Ascending aorta (tissue), 2 donors: ENCODE measurements around the gene GLTP. TPM values are rescaled to one million over a fixed set of nuclear protein-coding genes. Genes with fewer than 3 reads are reported as not detected.

Experiments
- DNase-seq, 2 donors: peaks; one replicate each; pipeline ENCODE4 v3.0.0-alpha.2; 2019; ENCODE audit warnings: low spot score in 2 of 2
- H3K27ac ChIP-seq, 2 donors: fragments of 200-600 bp; sonication (generic); one replicate each; pipeline ENCODE4 v1.5.1; 2016 to 2017; ENCODE audit warnings: mild to moderate bottlenecking in 1 of 2
- H3K27me3 ChIP-seq: fragments of 200-600 bp; sonication (generic); one replicate; pipeline ENCODE4 v1.5.1; 2017
- H3K36me3 ChIP-seq, 2 donors: fragments of 200-600 bp; sonication (generic); one replicate each; pipeline ENCODE4 v1.5.1; 2016
- H3K4me1 ChIP-seq, 2 donors: fragments of 200-600 bp; sonication (generic); one replicate each; pipeline ENCODE4 v1.5.1; 2016 to 2017; ENCODE audit warnings: mild to moderate bottlenecking in 1 of 2
- H3K4me3 ChIP-seq, 2 donors: fragments of 200-600 bp; sonication (generic); one replicate each; pipeline ENCODE4 v1.5.1; 2016 to 2017; ENCODE audit warnings: mild to moderate bottlenecking in 1 of 2
- H3K9me3 ChIP-seq, 2 donors: fragments of 200-600 bp; sonication (generic); one replicate each; pipeline ENCODE4 v1.5.1; 2016
- intact Hi-C: fragments of 100-400 bp; cut with DNase I; formaldehyde crosslinking; loops from one replicate; pipeline ENCODE4 v1.15.1; 2023
- total RNA-seq: library from RNA; depleted of rRNA; stranded (reverse); fragments of >200 nt; gene quantifications from one replicate; pipeline ENCODE4 v1.1.0, GENCODE V29; 2016
- TF ChIP-seq, protein P1 (sequence below), 3 experiments: fragments of 200-600 bp in 2 of 3; fragments of 450-650 bp in 1 of 3; sonication (generic) in 2 of 3; IDR thresholded peaks; one replicate each; pipeline ENCODE4 v1.5.1; 2016 to 2019; ENCODE audit warnings: antibody characterized with exemption in 3 of 3, mild to moderate bottlenecking in 1 of 3, moderate library complexity in 1 of 3

GLTP gene
- total RNA-seq, 1 donor from 2014 or later, result 105 TPM

DNA sequence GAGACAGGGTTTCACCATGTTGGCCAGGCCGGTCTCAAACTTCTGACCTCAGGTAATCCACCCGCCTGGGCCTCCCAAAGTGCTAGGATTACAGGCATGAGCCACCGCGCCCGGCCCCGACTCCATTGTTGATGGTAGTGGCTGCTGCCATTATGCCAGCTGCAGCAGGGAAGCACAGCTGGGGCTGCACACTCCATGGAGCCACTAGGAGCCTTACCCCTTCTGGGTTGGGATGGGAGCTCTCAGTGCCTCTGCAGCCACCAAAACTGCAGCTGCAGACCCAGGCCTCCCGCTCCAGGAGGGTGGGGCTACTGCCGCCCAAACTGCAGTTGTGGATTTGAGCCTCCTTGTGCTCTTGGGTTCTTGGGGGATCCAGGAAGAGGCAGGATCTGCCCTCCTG is 45.7 kb upstream of the GLTP start:
- TF ChIP-seq, protein P1, sequence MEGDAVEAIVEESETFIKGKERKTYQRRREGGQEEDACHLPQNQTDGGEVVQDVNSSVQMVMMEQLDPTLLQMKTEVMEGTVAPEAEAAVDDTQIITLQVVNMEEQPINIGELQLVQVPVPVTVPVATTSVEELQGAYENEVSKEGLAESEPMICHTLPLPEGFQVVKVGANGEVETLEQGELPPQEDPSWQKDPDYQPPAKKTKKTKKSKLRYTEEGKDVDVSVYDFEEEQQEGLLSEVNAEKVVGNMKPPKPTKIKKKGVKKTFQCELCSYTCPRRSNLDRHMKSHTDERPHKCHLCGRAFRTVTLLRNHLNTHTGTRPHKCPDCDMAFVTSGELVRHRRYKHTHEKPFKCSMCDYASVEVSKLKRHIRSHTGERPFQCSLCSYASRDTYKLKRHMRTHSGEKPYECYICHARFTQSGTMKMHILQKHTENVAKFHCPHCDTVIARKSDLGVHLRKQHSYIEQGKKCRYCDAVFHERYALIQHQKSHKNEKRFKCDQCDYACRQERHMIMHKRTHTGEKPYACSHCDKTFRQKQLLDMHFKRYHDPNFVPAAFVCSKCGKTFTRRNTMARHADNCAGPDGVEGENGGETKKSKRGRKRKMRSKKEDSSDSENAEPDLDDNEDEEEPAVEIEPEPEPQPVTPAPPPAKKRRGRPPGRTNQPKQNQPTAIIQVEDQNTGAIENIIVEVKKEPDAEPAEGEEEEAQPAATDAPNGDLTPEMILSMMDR (IDR thresholded peaks at IDR 0.05), result no peak
- Histone ChIP-seq H3K4me1 (no peaks in the 10 kb centered on the region), H3K9me3 (no peaks in the 10 kb centered on the region), H3K36me3 (peaks cover 17 to 35% of the 10 kb centered on the region in 2 donors), H3K27me3 (no peaks in the 10 kb centered on the region), H3K4me3 (no peak overlapping the region), H3K27ac (no peak overlapping the region)
- no peak for DNase-seq
- intact Hi-C loops, result no loop called here

DNA sequence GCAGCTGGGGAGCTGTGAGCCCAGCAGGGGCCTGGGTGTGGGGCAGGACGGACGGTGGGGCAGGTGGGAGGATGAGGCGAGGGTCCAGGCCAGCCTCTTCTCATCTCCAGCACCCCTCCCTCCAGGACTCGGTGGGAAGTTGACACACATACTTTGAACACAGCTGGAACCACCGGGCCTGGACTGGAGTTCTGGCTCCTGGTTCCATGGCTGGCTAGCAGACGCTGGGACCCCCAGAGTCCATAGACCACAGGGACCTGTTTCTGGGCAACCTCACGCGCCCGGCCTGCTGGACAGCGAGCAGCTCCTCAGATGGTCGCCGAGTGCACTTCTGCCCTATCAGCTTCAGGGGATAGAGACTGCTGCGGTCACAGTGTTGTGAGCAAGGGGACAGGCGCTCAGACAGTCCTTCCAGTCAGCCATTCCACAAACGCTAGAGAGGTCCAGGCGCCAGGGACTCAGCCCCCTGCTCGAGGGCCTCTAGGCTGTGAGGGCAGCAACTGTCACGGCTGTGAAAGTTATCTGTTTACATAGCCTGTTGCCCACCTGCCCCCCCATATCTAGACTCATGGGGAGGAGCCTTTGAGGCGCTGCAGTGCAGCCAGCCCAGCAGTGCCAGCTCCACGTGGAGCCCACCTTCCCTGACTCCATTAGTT is 45.0 kb upstream of the GLTP start:
- Histone ChIP-seq H3K27me3 (no peaks in the 10 kb centered on the region), H3K9me3 (no peaks in the 10 kb centered on the region), H3K4me3 (no peak overlapping the region), H3K27ac (no peak overlapping the region), H3K4me1 (no peaks in the 10 kb centered on the region), H3K36me3 (peaks cover 20 to 35% of the 10 kb centered on the region in 2 donors)
- no peak for DNase-seq
- intact Hi-C loops, result no loop called here
- TF ChIP-seq, protein P1 (IDR thresholded peaks at IDR 0.05), result no peak

DNA sequence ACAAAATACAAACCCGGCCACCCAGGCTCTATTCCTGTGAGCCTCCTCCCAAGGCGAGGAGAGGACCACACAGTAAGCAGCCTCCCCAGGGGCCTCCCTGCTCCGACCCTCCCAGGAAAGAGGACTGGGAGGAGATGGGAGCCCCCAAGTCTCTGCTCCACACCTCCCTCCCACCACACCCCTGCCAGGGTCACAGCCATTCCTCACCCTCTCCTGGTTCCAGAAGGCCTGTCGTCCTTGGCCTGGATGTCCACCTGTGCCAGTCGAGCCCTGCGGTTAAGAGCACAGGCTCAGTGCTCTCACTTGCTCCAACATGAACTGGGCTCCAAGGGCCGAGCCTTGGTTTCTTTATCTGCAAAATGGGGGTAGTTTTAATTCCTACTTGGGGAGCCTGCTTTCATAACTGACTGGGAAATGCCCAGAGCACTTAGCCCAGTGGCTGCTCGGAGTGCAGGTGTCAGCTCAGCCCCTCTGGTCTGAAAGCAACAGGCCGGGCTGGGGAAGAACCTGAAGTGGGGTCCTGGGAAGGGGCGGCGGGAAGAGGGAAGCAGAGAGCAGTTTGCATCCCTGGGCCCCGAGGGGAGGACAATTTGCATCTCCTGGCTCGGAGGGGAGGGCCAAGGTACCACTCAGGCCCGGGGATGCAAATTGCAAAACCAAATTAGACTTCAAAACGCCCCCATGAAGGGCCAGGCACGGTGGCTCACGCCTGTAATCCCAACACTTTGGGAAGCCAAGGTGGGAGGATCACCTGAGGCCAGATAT is 43.3 kb upstream of the GLTP start:
- TF ChIP-seq, protein P1 (IDR thresholded peaks at IDR 0.05), result no peak
- DNase-seq, result no peak
- no peak overlapping the region for H3K27ac ChIP-seq
- H3K4me1 ChIP-seq, result no peaks in the 10 kb centered on the region
- no peak overlapping the region for H3K4me3 ChIP-seq
- intact Hi-C loops, result no loop called here
- peaks cover 28 to 36% of the 10 kb centered on the region in 2 donors for H3K36me3 ChIP-seq
- H3K9me3 ChIP-seq, result no peaks in the 10 kb centered on the region
- no peaks in the 10 kb centered on the region for H3K27me3 ChIP-seq

DNA sequence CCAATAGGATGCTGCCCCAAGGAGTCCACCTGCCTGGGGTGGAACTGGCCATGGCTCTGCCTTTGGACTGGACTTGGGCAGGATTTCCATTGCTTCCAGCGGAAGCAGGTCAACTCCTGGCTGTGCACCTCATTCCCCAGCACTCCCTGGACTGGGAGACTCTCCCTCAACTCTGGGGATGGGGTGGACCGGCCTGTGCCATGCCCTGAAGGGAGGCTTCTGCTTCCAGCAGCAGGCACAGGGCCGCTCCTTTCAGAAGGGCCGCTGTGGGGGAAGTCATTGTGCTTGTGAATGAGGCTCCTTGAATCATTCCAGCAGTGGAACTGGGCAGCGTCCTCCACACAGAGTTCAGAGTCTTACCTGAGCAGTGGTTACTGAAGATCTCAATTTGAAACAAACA is 42.7 kb upstream of the GLTP start:
- Histone ChIP-seq H3K9me3 (no peaks in the 10 kb centered on the region), H3K36me3 (peaks cover 33 to 37% of the 10 kb centered on the region in 2 donors), H3K27ac (no peak overlapping the region), H3K4me3 (no peak overlapping the region), H3K27me3 (no peaks in the 10 kb centered on the region), H3K4me1 (no peaks in the 10 kb centered on the region)
- DNase-seq, result no peak
- TF ChIP-seq, protein P1 (IDR thresholded peaks at IDR 0.05), result no peak
- intact Hi-C loops, result no loop called here

DNA sequence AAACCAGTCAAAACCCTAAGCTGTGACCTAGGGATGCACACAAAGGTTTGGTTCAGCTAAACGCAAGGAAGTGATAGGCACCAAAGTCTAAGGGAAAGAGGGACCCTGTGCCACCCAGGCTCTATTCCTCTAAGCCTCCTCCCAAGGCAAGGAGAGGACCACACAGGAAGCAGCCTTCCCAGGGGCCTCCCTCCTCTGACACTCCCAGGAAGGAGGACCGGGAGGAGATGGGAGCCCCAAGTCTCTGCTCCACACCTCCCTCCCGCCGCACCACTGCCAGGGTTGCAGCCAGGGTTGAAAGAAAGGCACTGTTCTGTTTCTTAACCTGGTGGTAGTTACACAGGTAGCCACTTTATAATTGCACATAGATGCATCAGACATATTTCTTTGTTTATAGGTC is 41.6 kb upstream of the GLTP start:
- Histone ChIP-seq H3K4me3 (no peak overlapping the region), H3K4me1 (no peaks in the 10 kb centered on the region)

More for the DNA sequence above, 41.6 kb upstream of the GLTP start:
- Histone ChIP-seq H3K36me3 (peaks cover 40 to 47% of the 10 kb centered on the region in 2 donors), H3K9me3 (no peaks in the 10 kb centered on the region), H3K27ac (no peak overlapping the region), H3K27me3 (no peaks in the 10 kb centered on the region)
- TF ChIP-seq, protein P1 (IDR thresholded peaks at IDR 0.05), result no peak
- DNase-seq, result no peak
- intact Hi-C loops, result no loop called here
